GM19324 (cell line): ENCODE data around the gene CRYGS.
"Not testable (repeated sequence)": the region's sequence is repeated elsewhere in the genome, so short reads cannot be mapped to it uniquely, and the experiment has no call there.

ENCODE experiments used
- ATAC-seq: cut with Tn5 transposase; IDR thresholded peaks from one replicate; pipeline ENCODE4 v1.9.1; 2021; ENCODE audit warnings: mild to moderate bottlenecking, moderate library complexity; ENCODE audit not compliant: unreplicated experiment, low FRiP score

Gene CRYGS

DNA sequence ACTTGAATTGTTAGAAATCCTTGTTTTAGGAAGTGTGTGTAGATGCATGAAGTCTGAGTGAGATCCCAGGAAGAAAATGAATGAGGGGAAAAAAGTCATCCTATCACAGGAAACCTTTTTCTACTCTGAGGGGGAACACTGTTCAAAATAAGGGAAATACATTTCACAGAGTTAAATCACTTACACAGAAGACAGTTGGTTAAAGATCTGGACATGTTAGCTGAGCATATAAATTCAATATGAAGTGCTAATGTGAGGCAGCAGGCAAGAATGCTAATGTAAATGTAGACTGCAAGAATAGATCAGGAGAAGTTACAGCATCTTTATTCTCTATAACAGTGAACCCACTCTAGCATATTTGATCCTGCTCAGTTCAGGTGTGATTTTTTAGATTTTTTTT, 20.4 kb upstream of the CRYGS start:
- ATAC-seq: no peak

DNA sequence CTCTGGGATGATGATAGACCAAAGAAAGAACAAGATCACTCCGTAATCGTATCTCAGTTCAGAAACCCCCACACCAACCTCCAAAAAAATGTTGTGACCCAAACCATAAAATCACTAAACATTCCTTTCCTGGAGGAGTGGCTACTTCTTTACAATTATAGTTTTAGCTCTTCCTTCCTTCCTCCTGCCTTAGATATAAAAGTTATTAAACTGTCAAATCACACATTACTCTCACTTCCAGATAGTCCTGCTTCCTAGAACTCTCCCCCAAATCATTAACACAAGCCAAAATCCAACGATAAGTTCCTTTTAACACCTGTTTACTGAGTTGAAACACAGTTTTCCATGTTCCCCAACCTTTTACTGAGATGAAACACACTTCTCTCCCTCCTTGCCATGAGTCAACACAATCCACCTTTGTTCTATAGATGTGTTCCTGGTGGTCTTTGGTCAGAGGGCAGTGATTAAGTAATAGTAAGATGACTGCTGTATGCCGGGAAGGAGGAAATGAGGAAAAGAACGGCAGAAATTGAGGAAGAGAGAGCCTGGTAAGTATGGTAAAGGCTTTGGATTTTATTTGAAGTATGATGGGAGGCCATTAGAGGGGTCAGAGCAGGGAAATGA, 8.3 kb upstream of the CRYGS start:
- no peak for ATAC-seq

DNA sequence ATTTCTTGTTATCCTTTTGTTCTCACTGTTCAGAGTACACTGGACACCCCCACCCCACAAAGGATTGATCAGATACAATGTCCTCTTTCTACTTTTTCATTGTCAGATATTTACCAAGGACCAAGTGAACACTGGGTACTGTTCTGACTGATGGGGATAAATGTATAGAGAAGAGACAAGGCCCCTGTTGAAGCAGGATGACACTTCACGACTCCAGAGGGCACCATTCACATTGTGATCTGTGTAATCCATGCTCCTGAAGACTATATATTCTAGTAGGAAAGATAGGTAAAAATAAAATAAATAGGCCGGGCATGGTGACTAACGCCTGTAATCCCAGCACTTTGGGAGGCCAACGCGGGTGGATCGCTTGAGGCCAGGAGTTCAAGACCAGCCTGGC, 7.2 kb upstream of the CRYGS start:
- no peak for ATAC-seq

DNA sequence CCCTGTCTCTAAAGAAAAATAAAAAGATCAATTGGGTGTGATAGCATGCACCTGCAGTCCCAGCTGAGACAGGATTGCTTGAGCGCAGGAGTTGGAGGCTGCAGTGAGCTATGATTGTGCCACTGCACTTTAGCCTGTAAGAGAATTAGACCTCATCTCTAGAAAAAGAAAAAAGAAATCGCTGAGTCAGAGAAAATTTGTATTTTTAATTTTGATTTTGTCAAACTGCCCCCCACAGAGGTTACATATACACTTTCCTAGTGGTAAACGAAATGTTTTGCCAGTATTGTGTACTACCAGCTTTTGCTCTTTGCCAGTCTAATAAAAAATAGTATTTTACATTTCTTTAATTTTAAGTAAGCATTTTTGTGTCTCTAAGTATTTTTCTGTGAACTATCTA, 5.3 kb upstream of the CRYGS start:
- ATAC-seq: no peak

DNA sequence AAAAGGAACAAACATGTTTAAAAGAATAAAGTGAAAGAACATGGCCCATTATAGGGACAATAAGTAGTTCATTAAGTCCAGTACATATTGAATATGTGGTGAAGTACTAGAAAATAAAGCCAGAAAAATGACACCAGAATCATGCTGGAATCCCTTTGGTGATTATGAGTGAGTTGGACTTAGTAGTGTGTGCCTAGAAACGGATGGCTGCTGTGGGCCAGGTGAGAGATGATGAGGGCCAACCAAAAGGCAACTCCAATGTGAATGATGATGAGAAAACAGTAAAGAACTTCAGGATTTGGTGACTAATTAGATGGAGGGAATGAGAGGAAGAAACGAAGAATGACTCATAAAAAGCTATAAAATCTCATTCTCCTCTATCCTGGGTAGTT, 3.3 kb downstream of the CRYGS start:
- no peak for ATAC-seq

DNA sequence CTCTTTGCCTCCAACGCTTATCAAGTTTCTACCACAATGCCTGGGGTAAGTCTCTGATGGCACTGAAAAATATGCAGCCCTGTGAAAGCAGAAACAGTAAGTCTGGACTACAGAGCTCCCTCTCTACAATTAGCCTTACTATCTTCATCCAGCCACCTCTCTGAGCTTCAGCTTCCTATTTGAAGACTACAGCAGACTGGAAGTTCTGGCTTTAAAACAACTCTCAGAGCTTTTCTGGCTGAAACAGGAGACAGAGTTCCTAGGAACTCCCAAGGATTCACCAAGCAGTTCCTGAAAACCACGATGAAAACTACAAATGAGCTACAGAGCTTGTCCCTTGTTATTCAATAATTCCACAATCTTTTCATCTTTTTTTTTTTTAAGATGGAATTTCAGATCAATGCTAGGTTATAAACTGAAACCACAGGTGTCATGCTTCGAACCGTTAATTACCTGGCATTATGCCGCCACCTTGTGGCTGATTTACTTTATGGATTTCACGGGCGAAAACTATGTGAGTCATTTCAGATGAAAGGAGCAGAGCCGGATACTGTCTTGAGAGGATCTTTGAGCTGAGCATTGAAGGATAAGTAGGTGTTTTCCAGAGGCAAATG, 3.9 kb downstream of the CRYGS start:
- peak; percentile 43 for ATAC-seq

DNA sequence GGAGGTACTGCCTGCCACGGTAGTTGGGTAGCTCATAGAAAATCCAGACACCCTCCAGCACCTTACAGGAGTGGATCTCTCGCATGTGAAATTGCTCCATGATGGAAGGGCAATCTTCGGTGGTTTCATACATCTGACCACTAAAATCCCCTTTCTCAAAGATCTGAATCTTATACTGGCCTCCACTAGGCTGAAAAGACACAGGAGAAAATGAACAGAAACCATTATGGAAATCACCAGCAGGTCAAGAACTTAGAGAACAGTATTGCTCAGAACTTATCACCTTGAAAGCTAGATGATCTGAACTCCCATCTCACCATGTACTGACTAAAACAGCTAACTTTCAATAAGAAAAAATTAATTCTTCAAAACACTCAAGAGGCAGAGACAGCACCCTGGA, 5.4 kb downstream of the CRYGS start:
- no peak for ATAC-seq

DNA sequence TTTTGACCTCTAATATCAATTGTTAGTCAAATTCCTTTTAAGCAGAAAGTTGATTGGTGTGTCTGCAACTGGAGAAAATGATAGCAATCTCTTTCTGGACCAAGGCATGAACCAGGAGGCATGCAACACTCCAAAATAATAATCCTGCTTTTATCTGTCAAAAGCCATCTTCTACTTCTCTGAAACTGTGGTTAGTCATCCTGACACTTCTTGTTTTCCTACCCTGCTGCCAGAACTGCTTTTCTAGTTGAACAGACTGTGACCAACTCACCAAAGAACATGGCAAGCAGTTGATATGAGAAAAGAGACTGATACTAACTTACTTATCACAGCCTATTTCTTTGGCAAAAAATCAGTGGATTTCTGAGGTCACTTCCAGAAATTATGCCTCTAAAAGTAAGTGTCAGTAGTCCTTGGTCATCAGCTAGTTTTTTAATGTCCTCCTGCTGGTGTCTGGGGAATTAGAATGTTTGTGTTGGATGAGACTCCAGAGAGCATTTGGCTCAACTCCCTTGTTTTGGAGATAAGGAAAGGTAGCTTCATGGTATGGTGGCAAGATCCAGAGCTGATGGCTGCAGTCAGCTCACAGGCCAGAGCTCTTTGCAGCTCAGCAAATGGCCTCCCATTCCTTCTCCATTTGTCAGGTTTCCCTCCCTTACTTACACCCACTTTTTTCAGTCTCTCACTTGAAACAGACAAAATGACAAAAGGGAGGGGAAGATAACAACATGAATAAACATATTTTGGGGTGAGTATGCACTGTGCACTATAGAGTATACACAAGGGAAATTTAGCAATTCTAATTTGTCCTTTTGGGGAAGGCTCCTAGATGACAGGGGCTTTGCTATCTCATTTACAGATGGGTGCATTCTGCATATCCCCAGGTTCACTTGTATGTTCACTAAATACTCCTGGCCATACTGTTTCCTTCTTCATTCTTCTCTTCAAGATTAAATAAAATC, 7.0 kb downstream of the CRYGS start:
- ATAC-seq: no peak

DNA sequence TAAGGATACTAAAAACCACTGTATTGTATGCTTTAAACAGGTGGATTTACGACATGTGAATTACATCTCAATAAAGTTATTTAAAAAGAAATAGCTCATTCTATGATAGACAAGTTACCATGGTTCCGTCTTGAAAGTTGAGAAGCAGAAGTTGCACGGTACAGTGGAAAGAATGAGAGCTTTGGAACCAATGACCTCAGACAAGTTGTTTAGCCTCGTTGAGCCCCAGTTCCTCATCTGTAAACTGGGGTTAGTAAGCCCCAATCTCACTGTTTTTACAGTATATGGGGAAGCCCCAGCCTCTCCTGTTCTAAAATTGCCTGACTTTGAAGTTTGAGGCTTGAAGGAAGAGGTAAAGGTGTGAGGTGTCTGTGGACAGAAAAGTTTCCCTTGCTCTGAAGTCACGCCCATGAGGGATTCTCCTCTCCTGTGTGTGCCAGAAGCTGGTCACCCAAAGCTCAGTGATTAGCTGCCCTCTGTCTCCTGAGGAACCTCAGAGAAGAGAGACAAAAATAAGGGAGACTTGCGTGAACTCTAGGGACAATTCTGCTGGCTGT, 10.0 kb downstream of the CRYGS start:
- ATAC-seq: peak; percentile 80

DNA sequence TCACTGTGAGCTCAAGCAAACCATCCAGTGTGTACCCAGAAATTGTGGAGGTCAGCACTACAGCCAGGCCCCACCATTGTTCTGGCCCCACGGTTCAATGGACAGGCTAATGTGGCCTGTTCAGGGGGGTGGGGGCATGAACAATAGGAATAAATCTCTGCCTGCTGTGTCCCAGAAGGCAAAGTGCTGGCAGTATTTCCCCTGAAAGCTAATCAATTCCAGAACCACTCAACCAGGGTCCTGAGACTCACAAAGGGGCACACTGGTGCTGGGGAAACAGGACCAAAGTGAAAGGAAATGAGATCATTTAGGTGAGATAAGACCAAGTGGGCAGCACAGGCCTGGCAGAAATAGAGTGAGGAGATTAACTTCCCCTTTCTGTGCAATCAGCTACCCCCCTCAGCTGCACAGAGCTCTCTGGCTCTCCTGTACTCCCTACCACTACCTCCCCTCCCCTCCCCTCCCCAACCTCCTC, 11.5 kb downstream of the CRYGS start:
- peak; percentile 67 for ATAC-seq

DNA sequence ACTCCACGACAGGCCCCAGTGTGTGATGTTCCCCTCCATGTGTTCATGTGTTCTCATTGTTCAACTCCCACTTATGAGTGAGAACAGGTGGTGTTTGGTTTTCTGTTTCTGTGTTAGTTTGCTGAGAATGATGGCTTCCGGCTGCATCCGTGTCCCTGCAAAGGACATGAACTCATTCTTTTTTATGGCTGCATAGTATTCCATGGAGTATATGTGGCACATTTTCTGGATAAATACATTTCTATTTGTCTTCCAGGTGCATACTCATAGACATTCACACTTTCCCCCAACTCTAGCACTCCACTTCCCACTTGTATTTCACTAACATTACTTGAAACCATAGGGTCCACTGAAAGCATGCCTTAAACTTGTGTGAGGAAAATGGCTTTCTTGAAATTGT, 12.5 kb downstream of the CRYGS start:
- ATAC-seq: not testable (repeated sequence)

DNA sequence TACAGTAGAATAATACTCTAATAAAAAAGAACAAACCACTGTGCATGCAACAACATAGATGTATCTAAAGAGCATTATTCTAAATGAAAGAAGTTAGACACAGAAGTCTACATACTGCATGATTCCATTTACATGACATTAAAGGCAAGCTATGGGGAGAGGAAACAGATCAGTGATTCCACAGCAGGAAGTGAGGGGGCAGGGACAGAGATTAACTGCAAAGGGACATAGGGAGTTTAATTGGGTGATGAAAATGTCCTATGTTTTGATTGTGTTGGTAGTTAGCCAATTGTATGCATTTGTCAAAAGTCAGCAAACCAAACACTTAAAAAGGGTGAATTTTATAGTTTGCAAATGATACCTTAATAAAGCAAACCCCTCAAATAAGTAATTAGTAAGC, 13.8 kb downstream of the CRYGS start:
- ATAC-seq: no peak

DNA sequence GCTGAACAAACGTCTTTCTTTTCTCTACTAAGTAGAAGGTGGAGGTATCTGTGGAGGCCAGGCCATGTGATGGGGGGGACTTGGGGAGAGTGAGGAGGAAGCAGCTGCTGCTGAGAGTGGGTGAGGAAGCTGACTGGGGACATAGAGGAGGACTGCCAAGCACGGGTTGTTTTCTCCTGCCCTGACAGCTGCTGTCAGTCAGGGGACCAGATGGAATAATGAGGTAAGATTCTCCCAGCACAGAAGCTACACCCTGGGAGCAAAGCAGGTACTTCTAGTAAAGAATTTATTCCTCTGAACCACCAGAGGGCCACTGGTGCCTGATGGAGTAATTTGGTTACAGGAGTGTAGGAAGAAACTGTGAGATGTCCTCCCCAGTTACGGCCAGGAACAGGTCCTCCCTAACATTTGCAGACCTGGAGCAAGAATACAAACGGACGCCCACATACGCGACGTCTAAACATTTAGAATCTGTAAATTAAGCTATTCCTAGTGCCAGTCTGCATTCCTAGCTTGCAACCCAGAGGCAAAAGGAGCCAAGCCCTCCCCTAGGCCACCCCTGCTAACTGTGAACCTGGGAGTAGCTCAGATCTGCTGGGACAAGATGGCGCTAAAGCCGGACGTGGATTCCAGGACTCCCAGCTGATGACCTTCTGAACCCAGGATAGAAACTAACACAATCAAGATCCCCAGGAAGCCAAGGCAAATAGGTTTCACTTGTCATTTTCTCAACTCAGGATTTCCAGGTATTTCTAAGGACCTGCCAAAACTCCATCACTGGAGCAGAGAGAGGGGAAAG, 14.8 kb downstream of the CRYGS start:
- ATAC-seq: no peak

DNA sequence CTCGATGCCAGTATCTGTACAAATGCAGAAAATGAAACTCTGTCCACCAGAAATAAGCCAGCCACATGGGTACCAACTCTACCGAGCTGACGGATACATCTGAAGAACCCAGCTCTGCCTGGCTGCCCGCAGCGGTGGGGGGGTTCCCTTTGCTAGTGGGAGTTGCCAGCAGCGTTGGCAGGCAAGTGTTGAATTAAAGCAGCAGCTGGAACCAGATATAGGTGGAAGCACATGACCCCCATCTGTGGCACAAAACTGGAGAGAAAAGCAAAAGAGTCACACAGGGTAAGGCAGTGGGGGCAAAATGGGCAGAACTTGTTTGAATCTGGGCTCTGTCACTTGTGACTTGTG, 17.9 kb downstream of the CRYGS start:
- peak; percentile 33 for ATAC-seq

DNA sequence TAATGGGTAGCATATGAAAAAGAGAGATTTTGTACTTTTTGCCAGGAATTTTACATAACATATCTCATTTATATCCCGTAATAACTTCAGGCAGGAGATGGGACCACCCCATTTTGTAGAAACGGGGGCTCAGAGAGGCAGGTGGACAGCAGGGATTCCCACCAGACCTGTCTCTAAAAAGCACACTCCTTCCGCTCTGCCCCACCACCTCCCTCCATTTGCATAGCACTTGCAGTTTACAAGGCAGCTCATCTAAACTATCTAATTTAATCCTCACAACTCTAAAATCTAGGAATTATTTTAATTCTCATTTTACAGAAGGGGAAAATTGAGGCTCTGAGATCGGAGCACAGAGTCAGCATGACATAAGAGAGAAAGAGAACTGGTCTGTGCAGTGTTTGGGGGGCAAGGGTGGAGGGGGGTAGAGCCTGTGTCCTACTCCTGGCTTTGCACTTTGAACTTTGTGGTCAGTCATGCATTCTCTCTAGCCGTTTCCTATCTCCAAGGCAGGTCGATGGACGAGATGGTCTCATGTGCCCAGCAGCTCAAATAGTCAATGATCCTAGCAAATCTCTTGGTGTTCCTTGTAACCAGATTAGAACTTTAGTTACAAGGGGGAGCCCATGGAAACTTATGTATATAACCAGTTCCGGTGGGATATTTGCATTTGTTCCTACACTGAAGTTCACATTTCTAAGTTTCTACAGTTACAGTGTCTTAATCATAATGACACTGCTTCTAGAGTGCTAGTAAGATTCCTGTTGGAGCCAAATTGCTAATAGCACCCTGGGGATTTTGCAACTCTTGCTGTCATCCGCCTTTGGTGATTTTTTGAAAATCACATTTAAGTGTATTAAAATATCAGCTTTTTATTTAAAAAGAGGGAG, 18.6 kb downstream of the CRYGS start:
- peak; percentile 31 for ATAC-seq

DNA sequence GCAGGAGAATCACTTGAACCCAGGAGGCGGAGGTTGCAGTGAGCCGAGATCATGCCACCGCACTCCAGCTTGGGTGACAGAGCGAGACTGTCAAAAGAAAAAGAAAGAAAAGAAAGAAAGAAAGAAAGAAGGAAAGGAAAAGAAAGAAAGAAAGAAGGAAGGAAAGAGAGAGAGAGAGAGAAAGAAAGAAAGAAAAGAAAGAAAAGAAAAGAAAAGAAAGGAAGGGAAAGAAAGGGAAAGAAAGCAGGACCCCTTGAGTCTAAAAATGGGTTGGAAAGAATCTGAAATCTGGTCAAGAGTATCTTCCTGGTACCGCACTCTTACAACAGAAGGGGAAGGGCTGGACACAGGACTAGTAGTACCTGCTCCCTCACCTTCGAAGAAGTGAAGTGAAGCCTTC, 19.6 kb downstream of the CRYGS start:
- ATAC-seq: no peak

DNA sequence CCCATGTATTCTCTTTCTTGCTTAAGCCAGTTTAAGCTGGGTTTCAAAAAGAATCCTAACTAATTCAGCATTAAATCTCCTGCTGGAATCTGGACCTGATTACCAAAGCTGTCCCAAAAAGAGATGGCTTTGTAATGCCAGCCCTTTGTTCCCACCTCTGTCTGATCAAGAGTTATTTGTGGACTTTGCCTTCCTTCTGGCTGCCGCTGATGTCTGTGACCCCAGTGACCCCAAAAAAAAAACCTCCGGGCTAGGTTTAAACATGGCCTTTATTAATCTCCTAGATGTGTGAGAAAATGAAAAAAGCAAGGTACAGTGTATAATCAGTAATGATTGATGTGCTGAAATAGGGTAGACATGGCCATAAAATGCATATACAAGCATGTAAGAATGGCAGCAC, 20.7 kb downstream of the CRYGS start:
- no peak for ATAC-seq

DNA sequence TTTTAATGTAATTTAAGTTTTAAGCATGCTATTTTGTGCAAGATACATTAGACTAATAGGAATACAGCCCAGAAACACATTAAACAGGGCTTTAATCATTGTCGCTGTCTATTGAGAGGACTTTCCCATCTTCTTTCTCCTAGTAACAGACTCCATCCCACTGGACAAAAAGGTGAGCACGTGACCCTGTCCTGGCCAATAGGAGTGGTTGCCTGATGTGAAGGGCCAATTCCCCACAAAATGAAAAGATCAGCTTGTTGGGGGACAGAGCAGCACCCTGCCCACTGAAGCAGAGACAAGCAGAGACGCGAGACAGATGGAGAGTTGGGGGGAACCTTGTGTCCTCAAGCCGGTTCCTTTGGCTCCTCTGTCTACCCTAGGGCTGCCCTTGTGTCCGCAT, 21.2 kb downstream of the CRYGS start:
- ATAC-seq: no peak
